ENCODE measurements around the gene EHD4.

DNA sequence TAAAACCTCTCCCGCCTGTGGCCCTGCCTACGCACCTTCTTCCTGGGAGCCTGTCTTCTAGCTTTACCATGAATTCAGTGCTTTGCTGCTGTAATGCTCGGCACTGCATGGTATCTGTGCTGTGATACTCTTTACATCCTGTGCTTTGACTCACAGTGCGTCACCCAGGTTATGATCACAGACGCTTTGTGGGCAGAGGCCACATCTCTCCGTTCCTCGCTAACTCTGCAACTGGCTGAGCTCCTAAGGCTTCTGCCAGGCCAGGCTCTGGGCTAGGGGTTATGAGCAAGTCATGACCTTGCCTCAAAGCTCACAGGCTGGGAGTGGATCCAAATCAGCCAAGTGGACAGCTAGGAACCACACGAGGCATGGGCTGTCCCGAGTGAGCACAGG, 101.7 kb downstream of the EHD4 start:
- TF ChIP-seq, protein P1, sequence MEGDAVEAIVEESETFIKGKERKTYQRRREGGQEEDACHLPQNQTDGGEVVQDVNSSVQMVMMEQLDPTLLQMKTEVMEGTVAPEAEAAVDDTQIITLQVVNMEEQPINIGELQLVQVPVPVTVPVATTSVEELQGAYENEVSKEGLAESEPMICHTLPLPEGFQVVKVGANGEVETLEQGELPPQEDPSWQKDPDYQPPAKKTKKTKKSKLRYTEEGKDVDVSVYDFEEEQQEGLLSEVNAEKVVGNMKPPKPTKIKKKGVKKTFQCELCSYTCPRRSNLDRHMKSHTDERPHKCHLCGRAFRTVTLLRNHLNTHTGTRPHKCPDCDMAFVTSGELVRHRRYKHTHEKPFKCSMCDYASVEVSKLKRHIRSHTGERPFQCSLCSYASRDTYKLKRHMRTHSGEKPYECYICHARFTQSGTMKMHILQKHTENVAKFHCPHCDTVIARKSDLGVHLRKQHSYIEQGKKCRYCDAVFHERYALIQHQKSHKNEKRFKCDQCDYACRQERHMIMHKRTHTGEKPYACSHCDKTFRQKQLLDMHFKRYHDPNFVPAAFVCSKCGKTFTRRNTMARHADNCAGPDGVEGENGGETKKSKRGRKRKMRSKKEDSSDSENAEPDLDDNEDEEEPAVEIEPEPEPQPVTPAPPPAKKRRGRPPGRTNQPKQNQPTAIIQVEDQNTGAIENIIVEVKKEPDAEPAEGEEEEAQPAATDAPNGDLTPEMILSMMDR (IDR thresholded peaks at IDR 0.05) = no peak
- no peak for TF ChIP-seq POLR2AphosphoS5 (IDR thresholded peaks at IDR 0.05)
